Panc1 (cell line): ENCODE results near the gene RIF1. TPM values are rescaled to one million over a fixed set of nuclear protein-coding genes. Genes with fewer than 3 reads are reported as not detected.

Source experiments
- ATAC-seq: fragments of 200-7000 bp; cut with Tn5 transposase; 2 replicates; pipeline ENCODE4 v1.9.1; 2020; ENCODE audit warnings: mild to moderate bottlenecking, moderate library complexity
- BruUV-seq: library from RNA; stranded (reverse); fragments of 400-500 nt; replicated peaks from 2 replicates; lab custom pipeline; 2021; lab: Mats Ljungman, UMichigan
- CTCF ChIA-PET: fragments of 300-600 bp; sonication (Branson Sonifier 250); formaldehyde crosslinking; loops from one replicate; lab custom pipeline; 2022; ENCODE audit warnings: antibody characterized with exemption; lab: Charles Lee
- POLR2A ChIA-PET: fragments of 300-600 bp; sonication (Branson Sonifier 250); formaldehyde crosslinking; loops from one replicate; lab custom pipeline; 2022; ENCODE audit warnings: antibody characterized with exemption; lab: Charles Lee
- DNase-seq: peaks from one replicate; pipeline ENCODE4 v3.0.0-alpha.2; 2010; ENCODE audit warnings: low read depth, low spot score
- H3K27ac ChIP-seq: 2 replicates; pipeline ENCODE4 v1.5.1; 2011; ENCODE audit warnings: mild to moderate bottlenecking, low read length, inconsistent platforms
- H3K27me3 ChIP-seq: fragments of 200-500 bp; sonication (Bioruptor generic); 2 replicates; pipeline ENCODE4 v1.6.0; 2014; ENCODE audit warnings: low read length, inconsistent platforms; ENCODE audit not compliant: control insufficient read depth, insufficient read depth
- H3K36me3 ChIP-seq: fragments of 200-500 bp; sonication (Bioruptor generic); 2 replicates; pipeline ENCODE4 v1.5.1; 2014; ENCODE audit warnings: inconsistent platforms, mild to moderate bottlenecking, low read length, moderate library complexity; ENCODE audit not compliant: control insufficient read depth, insufficient read depth
- H3K4me1 ChIP-seq: 2 replicates; pipeline ENCODE4 v1.5.1; 2011; ENCODE audit warnings: inconsistent platforms, mild to moderate bottlenecking, low read length, moderate library complexity; ENCODE audit not compliant: control insufficient read depth, insufficient read depth
- H3K4me3 ChIP-seq, 2 experiments: 2 replicates each; pipeline ENCODE4 v1.5.1; 2011 to 2012; ENCODE audit warnings: low read depth in 2 of 2, low read length in 2 of 2, mild to moderate bottlenecking in 2 of 2, inconsistent platforms in 1 of 2, moderate library complexity in 1 of 2
- H3K9me3 ChIP-seq: fragments of 200-500 bp; sonication (Bioruptor generic); 2 replicates; pipeline ENCODE4 v1.5.1; 2014; ENCODE audit warnings: low read depth, mild to moderate bottlenecking, inconsistent platforms, low read length, moderate library complexity; ENCODE audit not compliant: control insufficient read depth, insufficient read depth
- POLR2AphosphoS5 ChIP-seq: IDR thresholded peaks from 2 replicates; pipeline ENCODE4 v1.6.1; 2012; ENCODE audit warnings: mild to moderate bottlenecking, low read depth, low read length, moderate library complexity
- SIN3A ChIP-seq: IDR thresholded peaks from 2 replicates; pipeline ENCODE4 v1.6.1; 2012; ENCODE audit warnings: low read depth, mild to moderate bottlenecking, low read length, moderate library complexity, borderline replicate concordance; ENCODE audit not compliant: insufficient read depth
- TCF7L2 ChIP-seq: IDR thresholded peaks from 2 replicates; pipeline ENCODE4 v1.6.1; 2011; ENCODE audit warnings: mild to moderate bottlenecking, low read depth, low read length, inconsistent platforms
- in situ Hi-C: cut with HindIII; loops from 2 replicates; pipeline ENCODE4 v1.10.0; 2016; ENCODE audit warnings: low sequenced_read_pairs, low pct_unique_long_range_greater_than_20kb
- intact Hi-C: fragments of 100-400 bp; cut with micrococcal nuclease; formaldehyde crosslinking; loops from one replicate; pipeline ENCODE4 v1.10.0; 2022; ENCODE audit not compliant: unreplicated experiment
- total RNA-seq: library from RNA; stranded (reverse); gene quantifications from one replicate; pipeline ENCODE4 v1.2.1, GENCODE V29; 2021; ENCODE audit not compliant: unreplicated experiment
- TF ChIP-seq, protein P1 (sequence below), 2 experiments: IDR thresholded peaks; 2 replicates each; pipeline ENCODE4 v1.6.1; 2011 to 2012; ENCODE audit warnings: low read depth in 2 of 2, control low read depth in 1 of 2, low read length in 1 of 2, mild to moderate bottlenecking in 1 of 2, moderate library complexity in 1 of 2; ENCODE audit not compliant: insufficient read depth in 1 of 2
- TF ChIP-seq, protein P2 (sequence below): fragments of 450-650 bp; IDR thresholded peaks from 2 replicates; pipeline ENCODE4 v1.5.1; 2017; ENCODE audit warnings: mild to moderate bottlenecking

Gene RIF1
- total RNA-seq, 1 experiment from 2014 or later: 57.7 TPM

DNA sequence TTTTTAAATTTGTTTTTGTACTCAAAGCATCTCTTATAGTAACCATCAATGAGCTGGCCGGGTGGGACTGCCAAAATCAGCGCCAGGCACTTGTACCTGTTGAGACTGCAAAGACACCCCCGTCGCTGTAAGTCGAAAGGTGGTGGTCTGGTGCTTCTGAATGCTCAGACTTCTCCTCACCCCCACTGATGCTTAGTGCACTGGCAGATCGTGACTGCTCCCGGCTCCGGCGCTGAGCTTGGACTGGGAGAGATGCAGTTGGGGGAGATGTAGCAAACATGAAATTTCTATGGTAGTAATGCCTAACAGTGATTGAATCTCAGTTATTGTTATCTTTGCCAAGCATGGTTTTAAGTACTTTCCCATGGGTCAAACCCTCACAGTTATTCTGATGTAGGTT is 80.6 kb downstream of the RIF1 start:
- CTCF ChIA-PET: no interaction called here

GRCh38 chr2:151491496-151491895 is 81.8 kb downstream of the RIF1 start:
- DNase-seq (no peak), ATAC-seq (no peak)
- POLR2A ChIA-PET: no interaction called here
- in situ Hi-C loops: no loop called here
- TF ChIP-seq POLR2AphosphoS5 (no peak), SIN3A (no peak), TCF7L2 (no peak)
- TF ChIP-seq, protein P1, sequence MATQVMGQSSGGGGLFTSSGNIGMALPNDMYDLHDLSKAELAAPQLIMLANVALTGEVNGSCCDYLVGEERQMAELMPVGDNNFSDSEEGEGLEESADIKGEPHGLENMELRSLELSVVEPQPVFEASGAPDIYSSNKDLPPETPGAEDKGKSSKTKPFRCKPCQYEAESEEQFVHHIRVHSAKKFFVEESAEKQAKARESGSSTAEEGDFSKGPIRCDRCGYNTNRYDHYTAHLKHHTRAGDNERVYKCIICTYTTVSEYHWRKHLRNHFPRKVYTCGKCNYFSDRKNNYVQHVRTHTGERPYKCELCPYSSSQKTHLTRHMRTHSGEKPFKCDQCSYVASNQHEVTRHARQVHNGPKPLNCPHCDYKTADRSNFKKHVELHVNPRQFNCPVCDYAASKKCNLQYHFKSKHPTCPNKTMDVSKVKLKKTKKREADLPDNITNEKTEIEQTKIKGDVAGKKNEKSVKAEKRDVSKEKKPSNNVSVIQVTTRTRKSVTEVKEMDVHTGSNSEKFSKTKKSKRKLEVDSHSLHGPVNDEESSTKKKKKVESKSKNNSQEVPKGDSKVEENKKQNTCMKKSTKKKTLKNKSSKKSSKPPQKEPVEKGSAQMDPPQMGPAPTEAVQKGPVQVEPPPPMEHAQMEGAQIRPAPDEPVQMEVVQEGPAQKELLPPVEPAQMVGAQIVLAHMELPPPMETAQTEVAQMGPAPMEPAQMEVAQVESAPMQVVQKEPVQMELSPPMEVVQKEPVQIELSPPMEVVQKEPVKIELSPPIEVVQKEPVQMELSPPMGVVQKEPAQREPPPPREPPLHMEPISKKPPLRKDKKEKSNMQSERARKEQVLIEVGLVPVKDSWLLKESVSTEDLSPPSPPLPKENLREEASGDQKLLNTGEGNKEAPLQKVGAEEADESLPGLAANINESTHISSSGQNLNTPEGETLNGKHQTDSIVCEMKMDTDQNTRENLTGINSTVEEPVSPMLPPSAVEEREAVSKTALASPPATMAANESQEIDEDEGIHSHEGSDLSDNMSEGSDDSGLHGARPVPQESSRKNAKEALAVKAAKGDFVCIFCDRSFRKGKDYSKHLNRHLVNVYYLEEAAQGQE (IDR thresholded peaks at IDR 0.05; ENCODE audit: insufficient read depth in 1 of 2, low read depth in 2 of 2, low read length in 1 of 2): no peak
- TF ChIP-seq, protein P2, sequence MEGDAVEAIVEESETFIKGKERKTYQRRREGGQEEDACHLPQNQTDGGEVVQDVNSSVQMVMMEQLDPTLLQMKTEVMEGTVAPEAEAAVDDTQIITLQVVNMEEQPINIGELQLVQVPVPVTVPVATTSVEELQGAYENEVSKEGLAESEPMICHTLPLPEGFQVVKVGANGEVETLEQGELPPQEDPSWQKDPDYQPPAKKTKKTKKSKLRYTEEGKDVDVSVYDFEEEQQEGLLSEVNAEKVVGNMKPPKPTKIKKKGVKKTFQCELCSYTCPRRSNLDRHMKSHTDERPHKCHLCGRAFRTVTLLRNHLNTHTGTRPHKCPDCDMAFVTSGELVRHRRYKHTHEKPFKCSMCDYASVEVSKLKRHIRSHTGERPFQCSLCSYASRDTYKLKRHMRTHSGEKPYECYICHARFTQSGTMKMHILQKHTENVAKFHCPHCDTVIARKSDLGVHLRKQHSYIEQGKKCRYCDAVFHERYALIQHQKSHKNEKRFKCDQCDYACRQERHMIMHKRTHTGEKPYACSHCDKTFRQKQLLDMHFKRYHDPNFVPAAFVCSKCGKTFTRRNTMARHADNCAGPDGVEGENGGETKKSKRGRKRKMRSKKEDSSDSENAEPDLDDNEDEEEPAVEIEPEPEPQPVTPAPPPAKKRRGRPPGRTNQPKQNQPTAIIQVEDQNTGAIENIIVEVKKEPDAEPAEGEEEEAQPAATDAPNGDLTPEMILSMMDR: no peak
- no peak overlapping the region for H3K4me3 ChIP-seq
- no TSS peak for BruUV-seq
- H3K4me1 ChIP-seq: no peaks in the 10 kb centered on the region
- no peaks in the 10 kb centered on the region for H3K36me3 ChIP-seq
- no peaks in the 10 kb centered on the region for H3K27me3 ChIP-seq
- H3K27ac ChIP-seq: no peak overlapping the region
- no peaks in the 10 kb centered on the region for H3K9me3 ChIP-seq
- CTCF ChIA-PET: no interaction called here
- intact Hi-C loops: no loop called here

More for the DNA sequence above, 80.6 kb downstream of the RIF1 start:
- H3K27ac ChIP-seq: no peak overlapping the region
- no peaks in the 10 kb centered on the region for H3K4me1 ChIP-seq
- H3K4me3 ChIP-seq: no peak overlapping the region
- ATAC-seq (no peak), DNase-seq (no peak)
- H3K9me3 ChIP-seq: no peaks in the 10 kb centered on the region
- POLR2A ChIA-PET: no interaction called here
- no peaks in the 10 kb centered on the region for H3K27me3 ChIP-seq
- no peaks in the 10 kb centered on the region for H3K36me3 ChIP-seq
- BruUV-seq: no TSS peak
- no peak for TF ChIP-seq TCF7L2
- no peak for TF ChIP-seq SIN3A
- TF ChIP-seq, protein P2: no peak
- TF ChIP-seq, protein P1 (IDR thresholded peaks at IDR 0.05; ENCODE audit: insufficient read depth in 1 of 2, low read depth in 2 of 2, low read length in 1 of 2): no peak
- TF ChIP-seq POLR2AphosphoS5: no peak
- in situ Hi-C loops: no loop called here
- intact Hi-C loops: no loop called here
